NCI-H2227 treated with DMSO at 0.1 percent for 48 hours (cell line): Measurements from ENCODE around the gene GRAP.

ENCODE experiments used
- DNase-seq: peaks from one replicate; lab custom pipeline; 2025; lab: John Stamatoyannopoulos, UW

The GRAP gene

DNA sequence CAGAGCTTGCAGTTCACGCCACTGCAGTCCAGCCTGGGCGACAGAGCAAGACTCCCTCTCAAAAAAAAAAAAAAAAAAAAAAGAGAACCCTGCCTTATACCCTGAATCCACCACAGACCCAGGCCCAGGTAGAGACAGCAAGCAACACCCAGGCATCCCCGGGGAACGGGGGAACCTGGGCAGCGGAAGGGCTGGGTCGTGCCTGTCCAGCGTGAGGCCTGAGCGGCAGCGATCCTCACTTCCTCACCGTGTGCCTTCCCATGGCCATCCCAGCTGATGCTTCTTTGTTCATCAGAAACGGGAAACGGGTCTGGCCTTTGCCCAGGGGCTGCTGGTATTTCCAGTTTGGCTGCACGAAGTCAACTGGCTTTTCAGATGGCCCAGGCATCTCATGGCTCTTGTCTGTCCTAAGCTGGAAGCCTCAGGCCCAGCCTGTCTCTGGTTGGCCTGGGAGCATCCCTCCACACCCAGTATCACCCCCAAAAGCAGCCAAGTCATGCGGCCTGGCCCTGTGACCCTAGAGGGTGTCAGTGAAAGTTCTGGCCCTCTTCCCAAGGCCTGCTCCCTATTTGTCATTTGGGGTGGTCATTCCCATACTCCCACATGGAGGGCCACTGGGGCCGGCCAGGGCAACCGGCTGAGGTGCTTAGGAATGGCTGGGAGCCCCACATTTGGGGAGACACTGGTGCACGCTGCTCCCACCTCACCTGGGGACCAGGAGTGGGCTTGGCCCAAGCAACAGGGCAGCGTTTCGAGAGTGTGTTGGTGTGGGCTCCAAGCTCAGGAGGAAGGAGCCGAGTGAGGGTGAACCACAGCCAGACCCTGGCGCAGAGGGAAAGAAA, 62.3 kb downstream of the GRAP start:
- no peak for DNase-seq

GRCh38 chr17:18981642-18982424, 64.9 kb downstream of the GRAP start:
- DNase-seq = no peak

DNA sequence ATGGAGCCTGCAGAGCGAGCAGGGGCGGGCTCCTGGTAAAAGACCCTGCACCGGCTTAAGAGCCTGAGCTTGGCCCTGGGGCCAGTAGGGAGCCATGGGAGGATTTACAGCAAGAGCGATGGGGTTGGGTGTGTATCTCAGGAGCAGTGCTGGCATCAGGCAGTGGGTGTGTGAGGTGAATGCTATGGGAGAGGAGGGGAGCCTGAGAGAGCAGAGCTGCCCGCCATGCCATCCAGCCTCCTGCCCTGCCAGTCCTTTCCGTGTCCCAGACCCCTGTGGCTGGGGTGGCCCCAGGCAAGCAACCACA, 65.5 kb downstream of the GRAP start:
- DNase-seq = no peak

DNA sequence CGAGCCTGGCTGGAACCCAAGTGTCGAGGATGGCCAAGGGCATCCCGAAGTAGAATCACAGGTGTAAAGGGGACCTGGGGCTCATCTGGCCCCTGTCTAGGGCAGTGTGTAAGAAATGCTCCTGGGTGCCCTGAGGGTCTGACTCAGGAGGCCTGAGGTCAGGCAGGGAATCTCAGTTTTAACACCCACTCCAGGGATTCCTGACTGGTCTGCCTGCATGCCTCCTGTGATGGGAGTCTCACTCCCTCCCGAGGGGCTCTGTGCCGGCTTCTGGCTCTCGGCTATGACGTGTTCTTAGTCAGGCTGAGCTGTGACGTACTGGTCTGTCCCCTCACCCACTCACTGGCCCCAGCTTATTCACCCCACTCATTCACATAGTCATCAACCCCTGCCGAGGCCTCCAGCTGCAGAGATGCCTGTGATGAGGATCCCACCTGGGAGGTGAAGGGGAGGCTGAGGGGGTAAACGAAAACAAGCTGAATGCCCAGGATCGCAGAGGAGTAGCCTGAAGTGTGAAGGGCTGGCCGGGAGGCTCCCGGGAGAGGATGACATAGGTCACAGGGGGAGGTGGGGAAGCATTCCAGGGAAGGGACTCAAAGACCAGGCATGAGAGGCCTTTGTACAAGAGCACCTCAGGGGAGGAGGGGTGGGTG, 65.9 kb downstream of the GRAP start:
- DNase-seq = no peak

DNA sequence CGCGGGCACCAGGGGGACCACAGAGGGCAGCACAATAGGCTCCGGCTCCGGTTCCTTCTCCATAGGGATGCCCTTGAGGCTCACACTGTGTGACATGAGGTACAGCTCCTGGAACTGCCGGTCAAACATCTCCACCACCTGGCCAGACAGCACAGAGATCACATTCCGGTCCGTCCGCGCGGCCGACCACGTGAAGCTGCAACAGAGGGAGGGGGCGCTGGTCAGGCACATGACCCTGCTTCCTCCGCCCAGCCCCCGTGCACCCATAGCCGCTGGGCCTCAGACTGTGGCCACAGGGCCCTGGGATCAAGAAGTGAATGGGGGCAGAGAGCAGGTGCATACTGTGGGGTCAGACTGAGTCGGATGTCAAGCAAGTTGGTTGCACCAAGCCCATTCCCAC, 68.1 kb downstream of the GRAP start:
- no peak for DNase-seq

- no peak for DNase-seq
Measured at GRCh38 chr17:18978050-18978449, 68.7 kb downstream of the GRAP start.

GRCh38 chr17:18977646-18978045, 69.1 kb downstream of the GRAP start:
- DNase-seq = no peak

DNA sequence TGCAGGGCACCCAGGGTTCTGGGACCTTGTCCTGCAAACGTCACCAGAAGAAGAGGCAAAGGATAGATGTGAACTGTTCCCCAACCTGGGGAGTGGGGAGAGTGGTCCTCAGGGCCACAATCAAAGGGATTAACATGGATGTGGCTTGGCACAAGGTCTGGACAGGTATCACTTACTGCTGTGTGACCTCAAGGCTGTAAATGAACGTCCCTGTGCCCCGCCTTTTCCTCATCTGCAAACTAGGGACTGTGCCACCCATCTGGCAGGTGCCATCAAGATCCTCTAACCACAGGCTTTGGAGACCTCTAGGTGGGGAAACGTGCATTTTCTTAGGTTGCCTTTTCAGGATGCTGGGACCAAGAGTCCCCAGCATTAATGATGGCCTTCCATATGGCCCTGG, 69.7 kb downstream of the GRAP start:
- no peak for DNase-seq

DNA sequence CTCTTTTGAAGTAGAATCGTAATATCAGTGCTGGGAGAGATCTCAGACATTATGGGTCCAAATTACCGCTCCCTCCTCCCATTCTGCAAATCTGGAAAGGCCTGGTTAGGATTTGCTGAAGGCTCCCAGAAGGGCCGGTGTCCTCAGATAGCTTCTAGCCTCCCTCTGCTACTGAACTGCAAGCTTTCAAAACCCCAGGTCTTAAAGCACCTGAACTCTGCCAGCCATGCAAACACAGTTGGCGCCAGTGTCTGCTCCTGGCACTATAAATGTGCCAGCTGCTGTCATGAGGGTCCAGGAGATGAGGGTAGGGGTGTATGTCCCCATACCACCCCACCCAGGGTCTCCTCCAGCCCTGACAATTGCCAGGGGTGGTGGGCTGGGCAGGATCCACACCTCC, 70.6 kb downstream of the GRAP start:
- DNase-seq = no peak

DNA sequence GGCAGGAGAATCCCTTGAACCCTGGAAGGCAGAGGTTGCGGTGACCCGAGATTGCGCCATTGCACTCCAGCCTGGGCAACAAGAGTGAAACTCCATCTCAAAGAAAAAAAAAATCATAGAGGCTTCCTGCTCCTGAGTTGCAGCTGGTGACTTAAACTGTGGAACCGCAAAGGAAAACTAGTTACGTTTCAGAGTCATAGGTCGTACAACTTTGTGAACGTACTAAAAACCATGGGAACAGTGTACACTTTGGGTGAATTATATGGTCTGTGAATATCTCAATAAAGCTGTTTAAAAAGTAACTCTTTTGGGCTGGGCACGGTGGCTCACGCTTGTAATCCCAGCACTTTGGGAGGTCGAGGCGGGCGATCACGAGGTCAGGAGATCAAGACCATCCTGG, 71.2 kb downstream of the GRAP start:
- DNase-seq = no peak

DNA sequence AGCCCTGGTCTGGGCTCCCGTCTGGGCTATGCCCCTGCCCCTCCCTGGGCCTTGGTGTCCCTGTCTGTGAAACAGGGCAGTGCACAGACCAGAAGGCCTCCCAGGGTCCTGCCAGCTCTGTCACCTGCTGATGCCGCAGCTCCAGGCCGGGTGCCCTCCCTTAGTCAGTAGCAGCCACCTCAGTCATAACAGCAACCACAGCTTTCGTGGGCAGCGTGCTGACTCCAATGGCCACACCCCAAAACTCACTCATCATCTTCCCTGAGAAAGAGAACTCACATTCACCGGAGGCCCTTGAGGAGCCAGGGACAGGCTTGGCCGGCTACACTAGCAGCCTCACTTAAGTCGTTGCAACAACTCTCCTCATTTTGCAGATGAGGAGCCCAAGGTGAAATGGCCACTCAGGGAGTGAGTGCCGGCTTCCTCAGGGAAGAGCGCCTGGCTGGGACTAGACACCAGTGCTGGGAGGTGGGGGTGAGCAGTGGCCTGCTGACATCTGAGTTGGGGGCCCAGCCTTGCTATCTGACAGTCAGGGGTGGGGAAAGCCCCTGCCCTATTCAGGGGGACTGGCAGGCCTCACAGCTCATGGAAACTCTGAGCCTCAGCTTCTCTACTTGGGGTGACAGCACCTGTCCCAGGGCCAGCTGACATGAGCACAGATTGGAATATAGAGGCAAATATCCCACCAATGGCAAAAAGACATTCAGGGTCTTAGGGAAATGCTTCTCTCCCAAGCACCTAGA, 72.2 kb downstream of the GRAP start:
- DNase-seq = no peak

DNA sequence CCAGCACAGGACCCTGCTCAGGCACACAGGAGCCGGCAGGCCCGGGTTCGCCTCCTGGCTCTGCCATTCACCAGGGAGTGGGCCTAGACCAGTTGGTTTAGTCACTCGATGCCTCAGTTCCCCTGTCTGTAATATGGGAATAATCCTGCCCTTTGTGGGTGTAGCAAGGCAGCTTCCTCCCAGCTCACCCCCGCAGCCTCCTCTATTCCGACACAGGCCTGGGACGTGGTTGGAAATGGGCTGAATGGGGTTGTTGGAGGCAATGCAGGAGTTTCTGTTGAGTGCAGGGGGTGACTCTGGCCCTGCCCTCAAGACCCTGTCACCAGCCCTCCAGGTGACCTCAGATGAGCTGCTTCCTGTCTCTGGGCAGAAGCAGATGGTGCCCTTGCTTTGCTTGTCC, 75.0 kb downstream of the GRAP start:
- no peak for DNase-seq
